Ovary (tissue), 3 donors: Measurements from ENCODE around the gene FOXP1.

ENCODE experiments used
- CTCF ChIP-seq, 3 donors: fragments of 450-650 bp in 2 of 3; fragments of 200-600 bp in 1 of 3; IDR thresholded peaks; one replicate each; pipeline versions ENCODE4 v1.5.1 to v1.8.0; 2016 to 2022; ENCODE audit warnings: antibody characterized with exemption in 3 of 3, mild to moderate bottlenecking in 1 of 3
- EP300 ChIP-seq: sonication (generic); formaldehyde crosslinking; IDR thresholded peaks from one replicate; pipeline ENCODE4 v1.6.1; 2017; ENCODE audit warnings: antibody characterized with exemption
- POLR2A ChIP-seq: fragments of 450-650 bp; IDR thresholded peaks from one replicate; pipeline ENCODE4 v1.6.1; 2017; ENCODE audit warnings: antibody characterized with exemption, mild to moderate bottlenecking, moderate library complexity
- donor health status: DM: no; HTN: no; CAD: no.

GRCh38 chr3:71061581-71061980 lies 521.9 kb downstream of the FOXP1 start:
- TF ChIP-seq CTCF (IDR thresholded peaks at IDR 0.05) (no peak), POLR2A (no peak), EP300 (no peak)
